Anterior cingulate cortex (tissue), 58 donors: ENCODE measurements around the gene KCNJ13.

Source experiments
- DNase-seq, 58 donors: peaks; one replicate each; lab custom pipeline; 2025; lab: John Stamatoyannopoulos, UW

KCNJ13 gene

DNA sequence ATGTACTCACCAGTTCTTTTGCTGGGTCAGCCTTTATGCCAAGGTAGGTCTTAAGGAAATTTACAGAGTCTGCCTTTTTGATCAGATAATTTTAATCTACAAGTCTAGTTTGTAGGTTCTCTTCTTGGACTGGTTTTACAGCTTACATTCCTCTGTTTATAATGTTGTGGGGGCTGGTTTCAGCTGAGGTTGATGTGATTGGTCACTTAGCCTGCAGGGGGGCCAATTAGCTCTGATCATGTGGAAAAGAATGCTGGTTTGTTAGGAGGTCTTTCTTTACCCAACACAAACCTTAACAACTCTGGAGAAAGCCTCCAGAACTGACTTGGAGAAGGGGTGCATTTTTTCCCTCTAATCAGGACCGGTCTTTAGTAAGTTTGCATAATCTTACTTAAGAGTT lies at the start of gene KCNJ13:
TSS of gene KCNJ13 (minus strand) at position 131 of the 400 bp plus-strand sequence. CDS start 5,203 bp downstream, outside the sequence.
- no peak for DNase-seq

DNA sequence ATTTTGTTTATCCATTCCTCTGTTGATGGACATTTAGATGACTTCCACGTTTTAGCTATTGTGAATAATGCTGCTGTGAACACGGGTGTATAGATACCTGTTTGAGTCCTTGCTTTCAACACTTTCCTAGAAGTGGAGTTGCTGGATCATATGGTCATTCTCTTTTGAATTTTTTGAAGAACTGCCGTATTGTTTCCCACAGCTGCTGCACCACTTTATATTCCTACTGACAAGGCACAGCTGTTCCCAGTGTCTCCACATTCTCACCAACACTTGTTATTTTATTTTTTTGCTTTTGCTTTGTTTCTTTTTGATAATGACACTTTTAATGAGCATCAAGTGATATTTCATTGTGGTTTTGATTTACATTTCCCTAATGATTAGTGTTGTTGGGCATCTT lies 41.4 kb upstream of the KCNJ13 start:
- DNase-seq: no peak

DNA sequence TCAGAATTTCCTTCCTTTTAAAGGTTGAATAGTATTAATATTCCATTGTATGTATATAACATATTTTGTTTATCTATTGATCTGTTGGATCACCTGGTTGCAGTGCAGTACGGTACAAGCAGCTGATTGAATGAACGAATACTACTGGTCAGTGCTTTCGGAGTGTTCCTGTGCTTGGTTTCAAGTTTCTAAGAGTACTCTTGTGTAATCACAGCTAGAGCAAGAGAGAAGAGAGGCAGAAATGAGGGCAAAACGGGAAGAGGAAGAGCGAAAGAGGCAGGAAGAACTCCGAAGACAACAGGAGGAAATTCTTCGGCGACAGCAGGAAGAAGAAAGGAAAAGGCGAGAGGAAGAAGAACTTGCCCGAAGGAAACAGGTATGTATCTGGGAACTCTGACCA lies 40.3 kb upstream of the KCNJ13 start:
- no peak for DNase-seq

DNA sequence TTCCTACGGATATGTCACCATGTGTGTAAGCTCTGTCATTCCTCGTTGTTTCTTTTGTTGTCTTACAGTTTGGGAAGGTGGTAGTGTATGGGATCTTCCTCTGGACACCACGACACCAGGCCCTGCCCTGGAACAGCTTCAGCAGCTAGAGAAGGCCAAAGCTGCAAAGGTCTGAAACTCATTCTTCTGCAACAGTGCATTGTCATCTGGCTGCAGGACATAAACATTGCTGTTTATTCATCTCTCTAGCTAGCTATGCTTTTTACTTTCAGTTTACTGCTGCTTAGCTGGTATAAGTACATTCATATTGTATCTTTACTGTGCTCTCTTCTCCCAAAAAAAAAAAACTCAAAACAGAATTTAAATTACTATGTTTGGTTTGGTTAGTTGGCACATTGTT lies 39.2 kb upstream of the KCNJ13 start:
- no peak for DNase-seq

DNA sequence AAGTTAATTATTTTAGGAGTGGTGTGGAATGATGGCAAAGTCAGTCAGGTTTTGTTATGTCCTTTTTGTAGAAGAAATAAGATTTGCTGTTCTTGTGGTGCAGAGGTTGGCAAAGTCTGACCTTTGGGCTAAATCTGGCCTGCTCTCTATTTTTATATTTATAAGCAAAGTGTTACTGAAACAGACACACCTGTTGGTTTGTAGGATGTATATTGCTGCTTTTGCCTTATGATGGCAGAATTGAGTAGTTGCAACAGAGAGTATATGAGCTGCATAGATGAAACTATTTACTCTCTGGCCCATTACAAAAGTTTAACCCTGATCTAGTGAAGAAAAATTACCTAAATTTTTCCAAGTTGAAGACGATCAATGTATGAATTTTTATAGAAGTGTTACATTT lies 34.1 kb upstream of the KCNJ13 start:
- DNase-seq: no peak

DNA sequence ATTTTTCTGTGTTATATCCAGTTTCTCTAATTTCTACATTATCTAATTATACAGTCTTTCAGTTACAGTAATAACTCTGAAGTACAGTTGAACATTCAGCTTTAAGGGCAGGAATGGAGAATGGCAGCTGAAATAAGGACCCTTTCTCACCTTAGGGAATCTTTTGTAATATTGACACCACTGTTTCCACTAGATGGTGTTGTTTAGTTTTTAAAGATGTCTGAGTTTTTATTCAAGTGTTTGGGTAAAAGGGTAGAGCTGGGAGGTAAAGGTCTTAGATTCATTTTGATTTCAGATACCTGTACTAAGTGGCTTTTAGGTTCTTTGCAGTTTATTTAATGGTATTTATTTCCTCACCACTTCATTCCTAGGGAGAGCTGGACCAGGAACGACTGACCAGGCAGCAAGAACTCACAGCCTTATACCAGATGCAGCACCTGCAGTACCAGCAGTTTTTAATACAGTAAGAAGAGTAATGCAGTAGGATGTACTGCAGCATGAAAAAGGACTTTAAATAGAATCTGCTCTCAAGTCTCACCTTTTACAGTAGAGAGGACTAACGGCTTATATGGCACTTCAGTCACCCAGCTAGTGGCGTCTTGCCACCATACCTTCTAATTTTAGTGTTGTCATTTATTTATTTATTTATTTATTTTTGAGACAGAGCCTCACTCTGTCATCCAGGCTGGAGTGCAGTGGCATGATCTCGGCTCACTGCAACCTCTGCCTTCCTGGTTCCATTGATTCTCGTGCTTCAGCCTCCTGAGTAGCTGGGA lies 33.2 kb upstream of the KCNJ13 start:
- no peak for DNase-seq

DNA sequence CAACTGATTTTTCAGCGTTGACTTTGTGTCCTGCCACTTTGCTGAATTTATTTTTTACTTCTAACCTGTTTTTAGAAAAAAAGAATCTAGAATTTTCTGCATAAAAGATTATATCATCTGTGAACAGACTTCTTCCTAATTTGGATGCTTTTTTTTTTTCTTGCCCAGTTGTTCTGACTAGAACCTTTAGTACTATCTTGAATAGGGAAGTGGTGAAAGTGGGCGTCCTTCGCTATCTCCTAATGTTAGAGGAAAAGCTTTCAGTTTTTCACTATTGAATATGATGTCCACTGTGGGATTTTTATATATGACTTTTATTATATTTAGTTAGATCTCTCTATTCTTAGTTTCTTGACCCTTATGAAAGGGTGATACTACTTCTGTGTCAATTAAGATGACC lies 25.7 kb upstream of the KCNJ13 start:
- no peak for DNase-seq

DNA sequence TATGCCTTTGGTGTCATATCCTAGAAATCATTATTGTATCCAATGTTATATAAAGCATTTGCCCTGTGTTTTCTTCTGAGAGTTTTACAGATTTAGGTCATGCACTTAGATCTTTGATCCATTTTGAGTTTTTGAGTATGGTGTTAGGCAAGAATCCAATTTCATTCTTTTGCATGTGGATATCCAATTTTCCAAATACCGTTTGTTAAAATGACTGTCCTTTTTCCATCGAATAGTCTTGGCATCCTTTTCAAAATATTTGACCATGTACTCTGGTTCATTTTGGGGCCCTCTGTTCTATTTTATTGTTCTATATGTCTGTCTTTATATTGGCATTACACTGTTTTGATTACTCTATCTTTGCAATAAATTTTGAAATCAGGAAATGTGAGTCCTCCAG lies 23.8 kb upstream of the KCNJ13 start:
- DNase-seq: no peak

DNA sequence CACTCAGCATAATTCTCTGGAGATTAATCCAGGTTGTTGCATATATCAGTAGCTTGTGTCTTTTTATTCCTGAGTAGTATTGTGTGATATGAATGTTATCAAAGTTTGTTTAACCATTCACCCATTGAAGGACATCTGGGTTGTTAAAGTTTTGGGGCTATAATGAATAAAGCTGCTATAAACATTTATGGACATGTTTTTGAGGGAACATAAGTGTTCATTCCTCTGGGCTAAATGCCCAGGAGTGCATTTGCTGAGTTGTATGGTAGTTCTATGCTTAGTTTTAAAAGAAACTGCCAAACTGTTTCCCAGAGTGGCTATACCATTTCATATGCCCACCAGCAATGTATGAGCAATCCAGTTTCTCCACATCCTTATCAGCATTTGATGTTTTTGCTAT lies 21.8 kb upstream of the KCNJ13 start:
- DNase-seq: no peak

DNA sequence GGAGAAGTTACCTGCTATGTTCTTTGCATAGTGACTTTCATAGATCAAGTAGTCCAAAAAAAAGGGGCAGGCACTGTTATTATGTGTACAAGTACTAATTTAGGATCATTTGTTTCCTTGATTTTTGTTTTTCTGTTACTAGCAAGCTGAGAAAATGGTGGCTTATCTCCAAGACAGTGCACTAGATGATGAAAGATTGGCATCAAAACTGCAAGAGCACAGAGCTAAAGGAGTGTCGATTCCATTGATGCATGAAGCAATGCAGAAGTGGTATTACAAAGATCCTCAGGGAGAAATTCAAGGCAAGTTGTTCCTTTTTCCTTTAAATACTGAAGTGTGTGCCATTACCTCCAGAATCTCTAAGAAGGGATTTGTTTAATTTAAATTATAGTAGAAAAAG lies 19.6 kb upstream of the KCNJ13 start:
- DNase-seq: no peak

DNA sequence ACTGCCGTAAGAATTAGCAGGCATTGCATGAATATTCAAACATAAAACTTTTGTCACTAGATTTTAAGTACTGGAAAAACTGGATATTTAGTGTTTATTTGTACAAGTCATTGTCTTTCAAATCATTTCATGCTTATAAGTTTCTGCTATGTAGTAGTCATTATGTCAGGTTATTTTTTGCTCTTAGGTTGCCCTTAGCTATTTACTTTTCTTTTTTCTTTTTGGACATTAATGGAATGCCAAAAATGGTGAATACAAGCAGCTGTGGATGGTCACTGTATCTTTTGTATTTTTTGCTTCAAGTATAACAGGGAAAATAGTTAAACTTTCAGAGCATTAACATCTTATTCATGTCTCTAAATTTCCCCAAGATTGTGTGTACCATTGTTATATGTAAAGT lies 18.6 kb upstream of the KCNJ13 start:
- no peak for DNase-seq

DNA sequence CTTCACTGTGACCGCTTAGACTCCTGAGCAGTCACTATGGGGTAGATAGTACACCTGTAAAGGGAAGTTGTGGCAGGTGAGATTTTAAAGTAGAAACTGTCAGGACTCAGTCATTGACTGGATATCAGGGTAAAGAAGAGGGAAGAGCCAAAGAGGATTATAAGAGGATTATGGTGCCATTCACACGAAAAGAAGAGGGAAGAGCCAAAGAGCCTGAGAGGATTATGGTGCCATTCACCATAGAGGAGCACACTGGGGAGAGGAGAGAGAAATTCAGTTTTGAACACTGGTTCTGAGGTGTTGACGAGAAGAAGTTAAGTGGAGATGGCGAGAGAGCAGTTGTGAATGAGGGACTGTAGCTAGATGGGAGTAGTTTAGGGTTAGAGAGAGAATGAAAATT lies 16.9 kb upstream of the KCNJ13 start:
- DNase-seq: no peak

DNA sequence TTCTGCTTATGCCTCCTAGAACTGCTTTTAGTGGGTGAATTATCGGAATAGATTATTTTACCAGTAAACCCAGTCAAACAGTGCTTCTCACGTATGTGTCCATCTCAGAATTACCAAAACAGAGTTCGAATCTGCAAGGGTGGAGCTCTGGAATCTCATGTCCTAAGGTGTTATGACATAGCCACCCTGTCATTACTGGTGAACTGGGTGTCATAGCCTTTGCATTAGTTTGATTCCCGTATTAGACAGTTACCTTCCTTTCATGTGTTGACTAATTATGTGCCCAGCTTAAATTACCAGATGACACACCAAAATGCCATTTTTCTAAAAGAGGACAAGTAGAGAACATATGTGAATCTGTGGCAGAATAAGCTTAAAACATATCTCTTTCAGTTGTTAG lies 15.2 kb upstream of the KCNJ13 start:
- DNase-seq: no peak

DNA sequence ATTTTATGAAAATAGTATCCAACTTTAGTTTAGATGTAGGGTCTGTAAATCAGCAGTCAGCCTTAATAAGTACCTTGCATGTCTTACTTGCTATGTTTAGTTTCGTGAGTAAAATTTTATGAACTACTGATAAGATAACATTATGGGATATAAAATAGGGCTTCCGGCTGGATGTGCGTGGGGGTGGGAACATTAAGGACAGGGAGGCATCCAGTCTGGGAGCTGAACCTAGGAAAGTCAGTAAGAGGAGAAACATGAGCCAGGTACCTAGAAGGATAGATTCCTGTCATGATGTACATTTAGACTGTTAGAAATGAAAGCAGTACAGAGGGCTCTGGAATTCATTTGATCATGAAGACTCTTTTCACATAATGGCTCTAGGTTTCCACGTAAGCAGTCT lies 12.7 kb upstream of the KCNJ13 start:
- DNase-seq: no peak

DNA sequence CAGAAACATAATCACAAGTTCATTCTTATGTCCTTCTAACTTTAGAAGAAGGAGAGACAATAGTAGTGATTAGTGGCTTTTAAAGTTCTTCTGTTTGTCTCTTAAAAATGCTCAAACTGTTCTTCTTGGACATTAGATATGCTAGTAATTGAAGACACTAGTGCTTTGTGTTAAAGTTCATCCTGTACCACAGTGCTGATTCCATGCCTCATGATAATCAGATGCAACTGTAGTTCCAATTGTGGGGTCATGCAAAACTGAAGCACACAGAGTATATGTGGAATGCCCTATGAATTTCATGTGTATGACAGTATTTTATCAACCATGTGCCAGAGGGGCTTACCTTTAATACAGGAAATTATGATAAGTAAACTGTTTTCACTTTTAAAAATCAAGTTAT lies 11.4 kb upstream of the KCNJ13 start:
- DNase-seq: no peak

DNA sequence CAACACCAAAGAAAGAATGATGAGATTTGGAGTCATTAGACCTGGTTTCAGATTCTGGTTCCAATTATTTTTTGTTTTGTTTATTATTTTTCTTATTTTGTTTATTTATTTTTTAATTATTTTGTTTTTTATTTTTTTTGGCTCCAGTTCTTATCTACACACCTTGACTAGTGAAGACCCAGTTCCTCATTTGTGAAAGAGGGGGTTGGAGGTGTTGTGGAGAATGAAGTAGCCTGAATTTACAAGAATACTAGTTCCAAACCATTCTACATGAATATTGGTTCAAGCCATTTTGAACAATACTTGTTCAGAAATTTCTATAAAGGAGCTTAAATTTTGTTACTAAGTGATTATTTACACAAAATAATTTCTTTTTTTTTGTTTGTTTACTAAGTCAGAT lies 6.9 kb upstream of the KCNJ13 start:
- no peak for DNase-seq

DNA sequence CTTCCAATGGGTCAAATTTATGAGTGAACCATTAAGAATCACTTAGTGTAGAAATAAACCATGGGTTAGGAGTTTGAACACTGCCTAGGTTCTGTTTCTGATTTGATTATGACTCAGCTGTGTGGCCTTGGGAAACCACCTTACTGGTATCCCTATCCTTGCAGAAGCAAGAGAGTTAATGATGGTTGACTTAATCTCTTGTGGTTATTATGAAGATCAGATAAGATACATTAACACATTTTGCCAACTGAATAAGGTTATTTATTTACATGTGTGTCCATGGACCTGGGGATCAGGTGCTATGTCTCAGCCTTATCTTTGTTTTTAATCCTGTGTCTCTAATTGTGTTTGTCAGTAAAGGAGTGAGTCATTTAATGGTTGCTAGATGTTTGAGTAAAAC lies 5.4 kb upstream of the KCNJ13 start:
- no peak for DNase-seq

DNA sequence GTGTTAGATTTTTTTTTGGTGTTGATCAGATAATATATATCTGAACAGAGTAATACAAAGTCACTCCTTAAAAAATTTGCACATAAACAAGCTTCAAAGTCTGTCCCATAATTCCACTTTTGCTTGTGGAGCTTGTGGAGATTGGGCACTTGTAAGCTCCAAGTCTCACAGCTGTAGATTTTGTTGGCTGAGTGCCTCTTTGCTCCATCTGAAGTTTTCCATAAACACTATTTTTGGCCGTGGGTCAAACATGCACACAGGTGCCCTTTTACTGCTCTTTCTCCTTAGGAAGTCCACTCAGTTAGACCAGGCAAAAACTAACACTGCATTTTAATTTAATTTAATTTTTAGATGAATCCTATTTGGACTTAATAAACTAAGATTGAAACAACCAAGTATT lies 3.6 kb upstream of the KCNJ13 start:
- DNase-seq: no peak

DNA sequence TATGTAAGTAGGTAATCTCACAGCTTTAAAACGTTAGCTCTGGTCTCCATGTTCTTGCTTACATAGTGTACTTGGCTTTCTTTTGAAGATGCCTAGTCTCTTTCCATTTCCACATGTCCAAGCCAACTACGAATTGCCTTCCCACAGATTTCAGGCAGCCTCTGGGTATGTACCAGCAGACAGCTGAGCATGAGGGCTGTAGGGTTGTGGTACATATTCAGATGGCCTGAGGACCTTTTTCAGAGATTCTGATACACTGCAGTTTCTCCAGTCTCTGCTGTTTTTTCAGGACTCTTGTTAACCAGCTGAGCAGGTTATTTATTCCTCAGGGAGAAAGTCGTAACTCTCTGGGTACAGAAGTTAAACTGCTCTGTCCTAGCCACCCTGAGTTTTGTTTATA lies 3.1 kb upstream of the KCNJ13 start:
- DNase-seq: no peak

DNA sequence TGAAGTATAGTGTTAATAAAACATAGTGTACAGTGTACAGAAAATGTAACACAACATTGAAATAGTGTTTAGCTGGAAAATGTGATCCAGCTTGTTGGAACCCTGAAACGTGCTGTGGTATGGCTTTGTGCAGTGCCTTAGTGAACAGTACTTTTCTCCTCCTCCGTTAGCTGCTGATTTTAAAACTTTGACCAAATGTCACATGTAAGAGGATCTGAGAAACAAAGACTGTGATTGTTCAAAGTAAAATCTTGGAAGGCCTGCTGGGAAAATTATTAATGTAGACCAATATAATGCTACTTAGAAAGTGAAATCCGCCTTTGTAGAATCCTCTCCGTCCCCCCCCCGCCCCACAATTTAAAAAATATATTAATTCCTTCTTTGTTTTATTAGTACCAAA lies 911 bp upstream of the KCNJ13 start:
- DNase-seq: no peak

DNA sequence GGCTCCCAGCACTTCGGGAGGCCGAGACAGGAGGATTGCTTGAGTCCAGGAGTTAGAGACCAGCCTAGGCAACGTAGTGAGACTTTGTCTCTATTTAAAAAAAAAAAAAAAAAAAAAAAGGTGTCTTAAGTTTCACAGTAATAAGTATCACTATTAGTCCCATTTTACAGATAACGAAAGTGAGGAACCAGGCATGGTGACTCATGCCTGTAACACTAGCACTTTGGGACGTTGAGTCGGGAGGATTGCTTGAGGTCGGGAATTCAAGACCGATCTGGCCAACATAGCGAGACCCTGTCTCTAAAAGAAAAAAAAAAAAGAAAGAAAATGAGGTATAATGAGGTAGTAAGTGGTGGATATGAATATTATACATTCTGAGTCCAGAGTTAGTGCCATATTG lies 2.5 kb downstream of the KCNJ13 start:
- DNase-seq: no peak

DNA sequence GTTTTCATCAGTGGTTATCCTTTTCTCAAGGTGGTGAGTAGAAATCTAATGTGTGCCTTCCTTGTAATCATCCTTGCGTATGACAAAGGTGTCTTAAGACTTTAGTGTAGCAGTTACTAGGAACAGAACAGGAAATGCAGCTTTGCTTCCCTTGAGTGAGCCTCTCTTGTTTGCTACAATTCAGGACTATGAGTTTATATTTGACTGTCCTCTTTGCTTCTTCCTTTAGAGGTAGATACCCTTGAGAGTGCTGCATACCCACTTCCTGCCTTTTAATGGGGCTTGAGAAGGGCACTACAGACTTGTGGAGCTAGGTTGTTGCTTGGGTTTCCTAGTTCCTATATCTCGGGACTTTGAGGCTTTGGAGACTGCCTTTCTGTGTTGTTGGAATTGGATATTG lies 3.8 kb downstream of the KCNJ13 start:
- DNase-seq: no peak

DNA sequence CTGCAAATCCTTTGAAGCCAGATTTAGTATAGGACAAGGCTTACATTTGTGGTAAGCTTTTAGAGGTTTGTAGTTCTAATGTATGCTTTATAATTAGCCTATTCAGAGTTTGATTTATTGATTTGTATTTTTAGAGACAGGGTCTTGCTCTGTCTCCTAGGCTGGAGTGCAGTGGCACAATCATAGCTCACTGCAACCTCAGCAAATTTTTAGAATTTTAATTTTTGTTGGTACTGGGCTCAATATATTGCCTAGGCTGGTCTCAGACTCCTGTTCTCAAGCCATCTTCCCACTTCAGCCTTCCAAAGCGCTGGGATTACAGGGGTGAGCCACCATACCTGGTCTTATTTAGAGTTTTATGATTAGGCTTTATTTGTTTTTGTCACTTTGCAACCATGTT lies 4.5 kb downstream of the KCNJ13 start:
- no peak for DNase-seq
